ENCODE results near the gene NUDT16.

NUDT16 gene

GRCh38 chr3:131396170-131396569 is 14.6 kb downstream of the NUDT16 start:
- Mint-ChIP-seq H3K27me3 (no peaks in the 10 kb centered on the region), H3K27ac (no peak overlapping the region), H3K9me3 (no peaks in the 10 kb centered on the region), H3K4me1 (no peaks in the 10 kb centered on the region), H3K36me3 (no peaks in the 10 kb centered on the region), H3K4me3 (no peak overlapping the region)
- DNase-seq: no peak
- ATAC-seq (replicated peaks): no peak

- H3K4me1 Mint-ChIP-seq: peaks cover 5 to 8% of the 10 kb centered on the region in 2 donors
- H3K9me3 Mint-ChIP-seq: no peaks in the 10 kb centered on the region
- H3K4me3 Mint-ChIP-seq: no peak overlapping the region
- ATAC-seq (replicated peaks): no peak
- no peak for DNase-seq
- no peak overlapping the region for H3K27ac Mint-ChIP-seq
- H3K36me3 Mint-ChIP-seq: no peaks in the 10 kb centered on the region
- no peaks in the 10 kb centered on the region for H3K27me3 Mint-ChIP-seq
Observed at GRCh38 chr3:131397889-131398288, 16.3 kb downstream of the NUDT16 start.

- H3K9me3 Mint-ChIP-seq: peaks cover 0 to 3% of the 10 kb centered on the region in 2 donors
- H3K27ac Mint-ChIP-seq: no peak overlapping the region
- no peaks in the 10 kb centered on the region for H3K36me3 Mint-ChIP-seq
- DNase-seq (no peak), ATAC-seq (replicated peaks) (no peak)
- peaks cover 5 to 8% of the 10 kb centered on the region in 2 donors for H3K4me1 Mint-ChIP-seq
- no peak overlapping the region for H3K4me3 Mint-ChIP-seq
- H3K27me3 Mint-ChIP-seq: peaks cover 0 to 4% of the 10 kb centered on the region in 2 donors
Observed at GRCh38 chr3:131401978-131402377, 20.4 kb downstream of the NUDT16 start.

GRCh38 chr3:131402391-131403039 is 20.9 kb downstream of the NUDT16 start:
- ATAC-seq (replicated peaks) (peak; percentile 80 to 81), DNase-seq (no peak)
- Mint-ChIP-seq H3K9me3 (peaks cover 0 to 3% of the 10 kb centered on the region in 2 donors), H3K27me3 (peaks cover 3 to 6% of the 10 kb centered on the region in 2 donors), H3K4me3 (no peak overlapping the region), H3K27ac (peak overlapping the region; percentile 31), H3K36me3 (no peaks in the 10 kb centered on the region), H3K4me1 (peaks cover 5 to 8% of the 10 kb centered on the region in 2 donors)

GRCh38 chr3:131403216-131403895 is 21.8 kb downstream of the NUDT16 start:
- Mint-ChIP-seq H3K27me3 (peaks cover 6 to 11% of the 10 kb centered on the region in 2 donors), H3K4me3 (no peak overlapping the region), H3K36me3 (no peaks in the 10 kb centered on the region), H3K9me3 (peaks cover 2 to 3% of the 10 kb centered on the region in 2 donors), H3K27ac (no peak overlapping the region), H3K4me1 (peaks cover 5 to 8% of the 10 kb centered on the region in 2 donors)
- no peak for ATAC-seq (replicated peaks)
- DNase-seq: no peak

GRCh38 chr3:131405411-131405810 is 23.8 kb downstream of the NUDT16 start:
- H3K4me1 Mint-ChIP-seq: peaks cover 5 to 8% of the 10 kb centered on the region in 2 donors

GRCh38 chr3:131406274-131406673 is 24.7 kb downstream of the NUDT16 start:
- H3K4me3 Mint-ChIP-seq: no peak overlapping the region
- H3K4me1 Mint-ChIP-seq: peaks cover 5 to 8% of the 10 kb centered on the region in 2 donors
- no peaks in the 10 kb centered on the region for H3K36me3 Mint-ChIP-seq
- DNase-seq (no peak), ATAC-seq (replicated peaks) (no peak)
- H3K27ac Mint-ChIP-seq: no peak overlapping the region
- peaks cover 10 to 14% of the 10 kb centered on the region in 2 donors for H3K27me3 Mint-ChIP-seq
- H3K9me3 Mint-ChIP-seq: peaks cover 2 to 3% of the 10 kb centered on the region in 2 donors

More at GRCh38 chr3:131405411-131405810, 23.8 kb downstream of the NUDT16 start:
- ATAC-seq (replicated peaks): no peak
- Mint-ChIP-seq H3K36me3 (no peaks in the 10 kb centered on the region), H3K27ac (no peak overlapping the region), H3K4me3 (no peak overlapping the region), H3K27me3 (peaks cover 6 to 11% of the 10 kb centered on the region in 2 donors), H3K9me3 (peaks cover 2 to 3% of the 10 kb centered on the region in 2 donors)
- no peak for DNase-seq

- Mint-ChIP-seq H3K4me3 (no peak overlapping the region), H3K27ac (no peak overlapping the region), H3K4me1 (no peaks in the 10 kb centered on the region), H3K36me3 (no peaks in the 10 kb centered on the region), H3K9me3 (peaks cover 6 to 11% of the 10 kb centered on the region in 2 donors), H3K27me3 (peaks cover 0 to 21% of the 10 kb centered on the region in 2 donors)
- ATAC-seq (replicated peaks) (no peak), DNase-seq (no peak)
Observed at GRCh38 chr3:131417751-131418150, 36.2 kb downstream of the NUDT16 start.

GRCh38 chr3:131421301-131421700 is 39.7 kb downstream of the NUDT16 start:
- Mint-ChIP-seq H3K4me3 (no peak overlapping the region), H3K36me3 (no peaks in the 10 kb centered on the region), H3K27ac (no peak overlapping the region), H3K27me3 (peaks cover 9 to 21% of the 10 kb centered on the region in 2 donors), H3K4me1 (no peaks in the 10 kb centered on the region), H3K9me3 (peaks cover 0 to 4% of the 10 kb centered on the region in 2 donors)
- DNase-seq (no peak), ATAC-seq (replicated peaks) (no peak)

- no peak for DNase-seq
- H3K9me3 Mint-ChIP-seq: peaks cover 0 to 4% of the 10 kb centered on the region in 2 donors
- no peak overlapping the region for H3K4me3 Mint-ChIP-seq
- H3K27me3 Mint-ChIP-seq: peaks cover 9 to 21% of the 10 kb centered on the region in 2 donors
- no peaks in the 10 kb centered on the region for H3K36me3 Mint-ChIP-seq
- no peaks in the 10 kb centered on the region for H3K4me1 Mint-ChIP-seq
- ATAC-seq (replicated peaks): no peak
- H3K27ac Mint-ChIP-seq: no peak overlapping the region
Observed at GRCh38 chr3:131421957-131422498, 40.5 kb downstream of the NUDT16 start.

GRCh38 chr3:131427226-131427625 is 45.7 kb downstream of the NUDT16 start:
- DNase-seq (no peak), ATAC-seq (replicated peaks) (no peak)
- H3K36me3 Mint-ChIP-seq: peaks cover 0 to 4% of the 10 kb centered on the region in 2 donors
- H3K27ac Mint-ChIP-seq: no peak overlapping the region
- H3K4me3 Mint-ChIP-seq: no peak overlapping the region
- H3K4me1 Mint-ChIP-seq: no peaks in the 10 kb centered on the region
- no peaks in the 10 kb centered on the region for H3K9me3 Mint-ChIP-seq
- H3K27me3 Mint-ChIP-seq: peaks cover 5 to 16% of the 10 kb centered on the region in 2 donors

GRCh38 chr3:131431754-131432153 is 50.2 kb downstream of the NUDT16 start:
- ATAC-seq (replicated peaks): no peak
- H3K9me3 Mint-ChIP-seq: no peaks in the 10 kb centered on the region
- H3K27me3 Mint-ChIP-seq: peaks cover 0 to 17% of the 10 kb centered on the region in 2 donors
- no peaks in the 10 kb centered on the region for H3K4me1 Mint-ChIP-seq
- no peak overlapping the region for H3K27ac Mint-ChIP-seq
- DNase-seq: no peak
- H3K36me3 Mint-ChIP-seq: peaks cover 0 to 4% of the 10 kb centered on the region in 2 donors
- no peak overlapping the region for H3K4me3 Mint-ChIP-seq

- H3K27ac Mint-ChIP-seq: no peak overlapping the region
- H3K4me3 Mint-ChIP-seq: no peak overlapping the region
- DNase-seq (no peak), ATAC-seq (replicated peaks) (no peak)
- peaks cover 0 to 17% of the 10 kb centered on the region in 2 donors for H3K27me3 Mint-ChIP-seq
- peaks cover 0 to 4% of the 10 kb centered on the region in 2 donors for H3K36me3 Mint-ChIP-seq
- H3K4me1 Mint-ChIP-seq: no peaks in the 10 kb centered on the region
- peaks cover 0 to 3% of the 10 kb centered on the region in 2 donors for H3K9me3 Mint-ChIP-seq
Observed at GRCh38 chr3:131432441-131432840, 50.9 kb downstream of the NUDT16 start.

- Mint-ChIP-seq H3K27me3 (peaks cover 0 to 17% of the 10 kb centered on the region in 2 donors), H3K9me3 (peaks cover 0 to 3% of the 10 kb centered on the region in 2 donors), H3K36me3 (peaks cover 0 to 4% of the 10 kb centered on the region in 2 donors), H3K4me1 (no peaks in the 10 kb centered on the region), H3K4me3 (no peak overlapping the region), H3K27ac (no peak overlapping the region)
- ATAC-seq (replicated peaks) (no peak), DNase-seq (no peak)
Observed at GRCh38 chr3:131435000-131435399, 53.4 kb downstream of the NUDT16 start.
